NB4 (cell line): ENCODE results near the gene ATF7IP2.
"Not testable (repeated sequence)": the region's sequence is repeated elsewhere in the genome, so short reads cannot be mapped to it uniquely, and the experiment has no call there.

Experiments
- DNase-seq: peaks from one replicate; pipeline ENCODE4 v3.0.0; 2010; ENCODE audit warnings: low read depth
- H3K4me3 ChIP-seq: one replicate; pipeline ENCODE4 v1.5.1; 2011; ENCODE audit warnings: mild to moderate bottlenecking, low read depth, low read length, moderate library complexity
- MAX ChIP-seq: IDR thresholded peaks from 2 replicates; pipeline ENCODE4 v1.6.1; 2011; ENCODE audit warnings: low read depth, low read length
- MYC ChIP-seq: IDR thresholded peaks from 2 replicates; pipeline ENCODE4 v1.6.1; 2011; ENCODE audit warnings: low read depth, low read length
- POLR2A ChIP-seq: IDR thresholded peaks from 2 replicates; pipeline ENCODE4 v1.6.1; 2011; ENCODE audit warnings: mild to moderate bottlenecking; ENCODE audit not compliant: insufficient read length; ENCODE audit errors: extremely low read depth
- TF ChIP-seq, protein P1 (sequence below): IDR thresholded peaks from one replicate; pipeline ENCODE4 v1.5.1; 2012; ENCODE audit warnings: low read depth, low read length

Gene ATF7IP2

GRCh38 chr16:10502776-10503175 is 116.9 kb downstream of the ATF7IP2 start:
- no peak for DNase-seq
- no peak for TF ChIP-seq MYC
- TF ChIP-seq, protein P1, sequence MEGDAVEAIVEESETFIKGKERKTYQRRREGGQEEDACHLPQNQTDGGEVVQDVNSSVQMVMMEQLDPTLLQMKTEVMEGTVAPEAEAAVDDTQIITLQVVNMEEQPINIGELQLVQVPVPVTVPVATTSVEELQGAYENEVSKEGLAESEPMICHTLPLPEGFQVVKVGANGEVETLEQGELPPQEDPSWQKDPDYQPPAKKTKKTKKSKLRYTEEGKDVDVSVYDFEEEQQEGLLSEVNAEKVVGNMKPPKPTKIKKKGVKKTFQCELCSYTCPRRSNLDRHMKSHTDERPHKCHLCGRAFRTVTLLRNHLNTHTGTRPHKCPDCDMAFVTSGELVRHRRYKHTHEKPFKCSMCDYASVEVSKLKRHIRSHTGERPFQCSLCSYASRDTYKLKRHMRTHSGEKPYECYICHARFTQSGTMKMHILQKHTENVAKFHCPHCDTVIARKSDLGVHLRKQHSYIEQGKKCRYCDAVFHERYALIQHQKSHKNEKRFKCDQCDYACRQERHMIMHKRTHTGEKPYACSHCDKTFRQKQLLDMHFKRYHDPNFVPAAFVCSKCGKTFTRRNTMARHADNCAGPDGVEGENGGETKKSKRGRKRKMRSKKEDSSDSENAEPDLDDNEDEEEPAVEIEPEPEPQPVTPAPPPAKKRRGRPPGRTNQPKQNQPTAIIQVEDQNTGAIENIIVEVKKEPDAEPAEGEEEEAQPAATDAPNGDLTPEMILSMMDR: no peak
- no peak for TF ChIP-seq POLR2A
- TF ChIP-seq MAX: no peak
- H3K4me3 ChIP-seq: no peak overlapping the region

- no peak for DNase-seq
- no peak for TF ChIP-seq POLR2A
- no peak for TF ChIP-seq MAX
- TF ChIP-seq, protein P1: no peak
- no peak for TF ChIP-seq MYC
- H3K4me3 ChIP-seq: no peak overlapping the region
Measured at GRCh38 chr16:10504404-10504885, 118.6 kb downstream of the ATF7IP2 start.

- H3K4me3 ChIP-seq, DNase-seq: not testable (repeated sequence)
Measured at GRCh38 chr16:10505286-10505685, 119.4 kb downstream of the ATF7IP2 start.

DNA sequence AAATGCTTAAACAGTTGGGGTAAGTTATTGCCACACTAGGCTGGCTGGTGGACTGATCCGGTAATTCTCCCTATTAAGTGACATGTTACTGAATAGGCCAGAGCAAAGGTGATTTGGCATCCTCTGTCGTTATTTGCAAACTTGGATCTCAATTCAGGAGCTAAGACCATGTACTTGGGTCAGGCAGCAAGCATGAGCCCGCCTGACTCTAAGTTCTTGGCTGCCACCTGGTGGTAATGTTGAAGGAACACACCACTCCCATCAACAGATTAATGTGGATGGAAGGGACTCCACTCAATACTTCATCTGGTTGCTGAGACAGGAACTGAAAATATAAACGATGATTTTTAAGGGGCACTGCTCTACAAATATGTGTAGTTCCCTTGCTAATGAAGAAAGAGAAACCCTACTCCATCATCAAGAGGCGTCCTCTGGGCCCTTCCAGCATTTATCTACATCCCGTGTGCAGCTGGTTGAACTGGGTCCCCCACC is 123.7 kb downstream of the ATF7IP2 start:
- no peak overlapping the region for H3K4me3 ChIP-seq
- TF ChIP-seq MYC: no peak
- no peak for TF ChIP-seq MAX
- TF ChIP-seq, protein P1: peak; percentile 62
- peak; percentile 82 for DNase-seq

DNA sequence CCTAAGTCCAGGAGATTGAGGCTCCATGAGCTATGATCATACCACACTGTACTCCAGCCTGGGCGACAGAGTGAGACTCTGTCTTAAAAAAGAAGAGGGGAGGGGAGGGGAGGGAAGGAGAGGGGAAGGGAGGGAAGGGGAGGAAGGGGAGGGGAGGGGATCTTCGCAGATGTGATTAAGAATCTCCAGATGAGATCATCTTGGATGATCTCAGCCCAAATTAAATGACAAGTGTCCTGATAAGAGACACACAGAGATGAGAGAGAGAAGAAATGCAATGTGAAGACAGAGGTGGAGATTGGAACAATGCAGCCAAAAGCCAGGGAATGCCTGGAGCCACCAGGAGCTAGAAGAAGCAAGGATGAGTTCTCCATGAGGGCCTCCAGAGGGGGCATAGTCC is 124.4 kb downstream of the ATF7IP2 start:
- TF ChIP-seq MAX: no peak
- TF ChIP-seq POLR2A: no peak
- no peak for TF ChIP-seq MYC
- TF ChIP-seq, protein P1: no peak
- H3K4me3 ChIP-seq: no peak overlapping the region
- DNase-seq: no peak

DNA sequence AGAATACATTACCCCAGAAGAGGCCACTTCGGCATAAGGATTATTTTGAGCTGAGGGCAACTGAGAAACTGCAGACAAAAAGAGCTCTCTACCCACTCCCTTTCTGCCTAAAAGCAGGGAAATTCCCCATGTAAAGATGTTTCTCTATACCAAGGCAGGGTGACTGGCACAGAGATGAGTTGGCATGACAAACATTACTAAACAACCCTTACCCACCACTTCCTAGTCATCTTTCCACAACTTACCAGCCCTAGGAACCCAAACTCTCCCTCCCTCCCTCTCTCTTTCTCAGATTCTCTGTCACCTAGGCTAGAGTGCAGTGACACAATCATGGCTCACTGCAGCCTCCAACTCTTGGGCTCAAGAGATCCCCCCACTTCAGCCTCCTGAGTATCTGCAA is 126.0 kb downstream of the ATF7IP2 start:
- no peak for TF ChIP-seq POLR2A
- no peak for TF ChIP-seq MYC
- TF ChIP-seq, protein P1: no peak
- no peak for TF ChIP-seq MAX
- no peak for DNase-seq
- no peak overlapping the region for H3K4me3 ChIP-seq
